ENCODE measurements around the gene PAK4. TPM values are rescaled to one million over a fixed set of nuclear protein-coding genes. Genes with fewer than 3 reads are reported as not detected.

The PAK4 gene
- total RNA-seq, 1 experiment from 2014 or later = 63.1 TPM

GRCh38 chr19:39160889-39161672, 35.5 kb downstream of the PAK4 start:
- H3K27ac Mint-ChIP-seq = peak overlapping the region in 2 of 3 experiments; percentile 14 to 85; a peak in 4 of 7 replicates

More at GRCh38 chr19:39160889-39161672, 35.5 kb downstream of the PAK4 start:
- Histone ChIP-seq H3K27ac (ENCODE audit: insufficient read length, low read depth, low read length) (no peak overlapping the region), H3K23me2 (ENCODE audit: insufficient read length, low read depth, low read length, poor library complexity, severe bottlenecking) (peaks cover 2% of the 10 kb centered on the region), H2BK20ac (ENCODE audit: low read depth, low read length, poor library complexity, severe bottlenecking) (no peak overlapping the region), H3K79me1 (ENCODE audit: insufficient read depth, low read depth, low read length, poor library complexity, severe bottlenecking) (no peaks in the 10 kb centered on the region), H4K5ac (ENCODE audit: insufficient read length, low read depth, low read length) (no peak overlapping the region), H3K79me2 (ENCODE audit: insufficient read depth, low read length) (peaks cover 4% of the 10 kb centered on the region; the same call in 1 of the 2 replicates), H3K14ac (ENCODE audit: insufficient read depth, low read length) (no peak overlapping the region), H3K4me1 (ENCODE audit: insufficient read depth, low read length) (peaks cover 3% of the 10 kb centered on the region; the same call in 1 of the 2 replicates), H3K18ac (ENCODE audit: insufficient read length, low read depth, low read length) (no peak overlapping the region), H4K8ac (replicated peaks; ENCODE audit: insufficient read length, low read depth, low read length) (no peak overlapping the region), H3K27me3 (ENCODE audit: insufficient read depth, low read length) (no peaks in the 10 kb centered on the region), H2BK12ac (ENCODE audit: insufficient read length, low read depth, low read length) (no peak overlapping the region), H2BK120ac (ENCODE audit: low read depth, low read length, poor library complexity, severe bottlenecking) (no peak overlapping the region), H3K23ac (ENCODE audit: insufficient read length, low read depth, low read length) (no peak overlapping the region), H3K4ac (ENCODE audit: low read depth, low read length) (no peak overlapping the region), H3K9ac (ENCODE audit: extremely low read depth, insufficient read length, low read length) (no peak overlapping the region), H3K56ac (ENCODE audit: insufficient read length, low read depth, low read length) (no peak overlapping the region), H2BK5ac (ENCODE audit: insufficient read length, low read length) (no peak overlapping the region), H3K4me2 (ENCODE audit: insufficient read depth, insufficient read length, low read length) (no peak overlapping the region), H4K91ac (ENCODE audit: insufficient read length, low read depth, low read length) (no peak overlapping the region), H4K20me1 (ENCODE audit: control insufficient read depth, insufficient read depth, insufficient read length) (peaks cover 5% of the 10 kb centered on the region), H3T11ph (ENCODE audit: low read length) (no peak overlapping the region), H3K9me3 (ENCODE audit: control insufficient read depth, low read depth, low read length) (no peaks in the 10 kb centered on the region), H2AK5ac (ENCODE audit: insufficient read length, low read length) (no peak overlapping the region), H2BK15ac (ENCODE audit: low read depth, low read length) (no peak overlapping the region), H2AFZ (ENCODE audit: low read length) (no peak overlapping the region)
- TF ChIP-seq, protein P1, sequence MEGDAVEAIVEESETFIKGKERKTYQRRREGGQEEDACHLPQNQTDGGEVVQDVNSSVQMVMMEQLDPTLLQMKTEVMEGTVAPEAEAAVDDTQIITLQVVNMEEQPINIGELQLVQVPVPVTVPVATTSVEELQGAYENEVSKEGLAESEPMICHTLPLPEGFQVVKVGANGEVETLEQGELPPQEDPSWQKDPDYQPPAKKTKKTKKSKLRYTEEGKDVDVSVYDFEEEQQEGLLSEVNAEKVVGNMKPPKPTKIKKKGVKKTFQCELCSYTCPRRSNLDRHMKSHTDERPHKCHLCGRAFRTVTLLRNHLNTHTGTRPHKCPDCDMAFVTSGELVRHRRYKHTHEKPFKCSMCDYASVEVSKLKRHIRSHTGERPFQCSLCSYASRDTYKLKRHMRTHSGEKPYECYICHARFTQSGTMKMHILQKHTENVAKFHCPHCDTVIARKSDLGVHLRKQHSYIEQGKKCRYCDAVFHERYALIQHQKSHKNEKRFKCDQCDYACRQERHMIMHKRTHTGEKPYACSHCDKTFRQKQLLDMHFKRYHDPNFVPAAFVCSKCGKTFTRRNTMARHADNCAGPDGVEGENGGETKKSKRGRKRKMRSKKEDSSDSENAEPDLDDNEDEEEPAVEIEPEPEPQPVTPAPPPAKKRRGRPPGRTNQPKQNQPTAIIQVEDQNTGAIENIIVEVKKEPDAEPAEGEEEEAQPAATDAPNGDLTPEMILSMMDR (conservative IDR thresholded peaks at IDR 0.05) = no peak
- DNase-seq = no peak
- Mint-ChIP-seq H3K9me3 (no peaks in the 10 kb centered on the region), H3K27me3 (ENCODE audit: low read depth) (no peaks in the 10 kb centered on the region), H3K36me3 (ENCODE audit: insufficient read depth in 1 of 3, low read depth in 3 of 3) (peaks cover 0 to 8% (median 2%) of the 10 kb centered on the region in 3 experiments; a peak in 3 of 7 replicates), H3K4me3 (no peak overlapping the region; a peak in 1 of 5 replicates), H3K4me1 (peaks cover 22 to 31% of the 10 kb centered on the region in 2 experiments)
- no CpG with 5 or more reads among the region's 21 CpGs for WGBS (ENCODE audit: extremely low coverage, insufficient read length, low lambda C conversion rate)

Measured in H9 (cell line).